ENCODE measurements around the gene RPS15.

DNA sequence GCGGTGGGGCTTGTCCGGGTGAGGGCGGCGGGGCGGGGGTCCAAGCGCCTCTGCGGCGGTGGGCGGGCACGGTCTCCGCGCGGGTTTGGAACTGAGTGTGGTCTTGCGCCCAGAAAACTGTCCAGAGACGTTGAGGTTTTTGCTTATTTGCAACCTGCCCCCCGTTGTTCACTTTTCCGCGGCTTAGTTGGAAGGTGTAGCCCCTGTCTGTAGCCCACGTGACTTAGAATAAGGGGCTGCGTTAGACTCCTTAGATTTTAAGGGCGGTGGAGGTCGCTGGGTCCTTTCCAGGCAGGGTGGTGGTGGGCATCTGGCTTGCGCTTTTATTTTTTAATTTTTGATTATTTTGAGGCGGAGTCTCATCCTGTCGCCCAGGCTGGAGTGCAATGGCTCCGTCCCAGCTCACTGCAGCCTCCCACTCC is 748 bp downstream of the RPS15 start:
- TF ChIP-seq POLR2AphosphoS5 (IDR thresholded peaks at IDR 0.05) (no peak), CTCF (IDR thresholded peaks at IDR 0.05) (no peak), POLR2A (IDR thresholded peaks at IDR 0.05; ENCODE audit: low read depth) (no peak), EP300 (IDR thresholded peaks at IDR 0.05) (no peak)

Measured in esophagus muscularis mucosa (tissue), 4 donors.